IMR-90 (cell line): ENCODE data around the gene HCFC1R1. TPM values are rescaled to one million over a fixed set of nuclear protein-coding genes. Genes with fewer than 3 reads are reported as not detected.

Source experiments
- ATAC-seq: fragments of 200-7000 bp; cut with Tn5 transposase; 2 replicates; pipeline ENCODE4 v1.9.1; 2020; ENCODE audit warnings: low read depth, mild to moderate bottlenecking, moderate library complexity
- BruUV-seq: library from RNA; stranded (reverse); fragments of 400-500 nt; replicated peaks from 2 replicates; lab custom pipeline; 2021; lab: Mats Ljungman, UMichigan
- CTCF ChIA-PET: fragments of 300-600 bp; formaldehyde crosslinking; extraction: SDS; loops from one replicate; lab custom pipeline; 2021; ENCODE audit warnings: antibody characterized with exemption; lab: Yijun Ruan, JAX
- POLR2A ChIA-PET: fragments of 300-600 bp; sonication (Branson Sonifier 250); formaldehyde crosslinking; loops from one replicate; lab custom pipeline; 2022; ENCODE audit warnings: antibody characterized with exemption; ENCODE audit not compliant: unreplicated experiment; lab: Charles Lee
- DNase-seq: peaks from one replicate; pipeline ENCODE4 v3.0.0; 2013
- H2AFZ ChIP-seq: replicated peaks from 2 replicates; pipeline ENCODE3; 2013; ENCODE audit warnings: low read length, mild to moderate bottlenecking; ENCODE audit not compliant: poor library complexity
- H2AK5ac ChIP-seq: 2 replicates; pipeline ENCODE4 v1.6.1; 2013; ENCODE audit warnings: low read depth, low read length, inconsistent platforms
- H2AK9ac ChIP-seq: replicated peaks from 2 replicates; pipeline ENCODE3; 2013; ENCODE audit warnings: mild to moderate bottlenecking, low read depth, low read length, moderate library complexity; ENCODE audit not compliant: poor library complexity
- H2BK120ac ChIP-seq: 2 replicates; pipeline ENCODE4 v1.6.1; 2013; ENCODE audit warnings: low read depth, low read length, inconsistent platforms
- H2BK15ac ChIP-seq: 3 replicates; pipeline ENCODE4 v1.6.1; 2013; ENCODE audit warnings: low read depth, low read length, inconsistent platforms
- H2BK20ac ChIP-seq: 2 replicates; pipeline ENCODE4 v1.6.1; 2013; ENCODE audit warnings: low read depth, mild to moderate bottlenecking, inconsistent platforms, low read length, moderate library complexity
- H2BK5ac ChIP-seq: 2 replicates; pipeline ENCODE4 v1.6.1; 2013; ENCODE audit warnings: mild to moderate bottlenecking, low read depth, low read length, inconsistent platforms; ENCODE audit not compliant: poor library complexity, severe bottlenecking
- H3K14ac ChIP-seq: replicated peaks from 2 replicates; pipeline ENCODE4 v1.6.1; 2013; ENCODE audit warnings: low read depth, low read length, inconsistent platforms
- H3K18ac ChIP-seq: 2 replicates; pipeline ENCODE4 v1.6.1; 2013; ENCODE audit warnings: low read depth, low read length, control low read depth
- H3K23ac ChIP-seq: 2 replicates; pipeline ENCODE4 v1.6.1; 2013; ENCODE audit warnings: low read depth, low read length, inconsistent platforms
- H3K27ac ChIP-seq: 2 replicates; pipeline ENCODE4 v1.5.1; 2013; ENCODE audit warnings: mild to moderate bottlenecking, control low read depth, low read length; ENCODE audit not compliant: insufficient read depth
- H3K27me3 ChIP-seq: 2 replicates; pipeline ENCODE4 v1.6.1; 2013; ENCODE audit warnings: low read length; ENCODE audit not compliant: control insufficient read depth, insufficient read depth
- H3K36me3 ChIP-seq: 2 replicates; pipeline ENCODE4 v1.6.1; 2013; ENCODE audit warnings: low read length, mixed read lengths; ENCODE audit not compliant: control insufficient read depth, insufficient read depth
- H3K4ac ChIP-seq: 2 replicates; pipeline ENCODE4 v1.6.1; 2013; ENCODE audit warnings: low read depth, low read length, inconsistent platforms
- H3K4me1 ChIP-seq: 2 replicates; pipeline ENCODE4 v1.6.1; 2013; ENCODE audit warnings: low read length, mixed read lengths; ENCODE audit not compliant: control insufficient read depth, insufficient read depth
- H3K4me2 ChIP-seq: 2 replicates; pipeline ENCODE4 v1.6.1; 2013; ENCODE audit warnings: low read depth, mild to moderate bottlenecking, control low read depth, low read length, moderate library complexity
- H3K4me3 ChIP-seq: 2 replicates; pipeline ENCODE4 v1.5.1; 2013; ENCODE audit warnings: low read depth, mild to moderate bottlenecking, control low read depth, low read length, moderate library complexity; ENCODE audit not compliant: insufficient read depth
- H3K56ac ChIP-seq: 2 replicates; pipeline ENCODE4 v1.6.1; 2013; ENCODE audit warnings: low read length, inconsistent platforms; ENCODE audit not compliant: insufficient read depth; ENCODE audit errors: extremely low read depth
- H3K79me1 ChIP-seq, 2 experiments: 2 replicates each; pipeline ENCODE4 v1.6.1; 2013; ENCODE audit warnings: low read length in 2 of 2, inconsistent platforms in 1 of 2, low read depth in 1 of 2
- H3K9ac ChIP-seq: 2 replicates; pipeline ENCODE4 v1.6.1; 2013; ENCODE audit warnings: low read depth, low read length, control low read depth
- H3K9me1 ChIP-seq: 2 replicates; pipeline ENCODE4 v1.6.1; 2013; ENCODE audit warnings: low read length, inconsistent platforms; ENCODE audit not compliant: insufficient read depth
- H3K9me3 ChIP-seq: 2 replicates; pipeline ENCODE4 v1.6.1; 2013; ENCODE audit warnings: low read length; ENCODE audit not compliant: control insufficient read depth, insufficient read depth
- H4K20me1 ChIP-seq: 2 replicates; pipeline ENCODE4 v1.6.1; 2013; ENCODE audit warnings: low read length, inconsistent platforms; ENCODE audit not compliant: insufficient read depth
- H4K5ac ChIP-seq: 2 replicates; pipeline ENCODE4 v1.6.1; 2013; ENCODE audit warnings: mild to moderate bottlenecking, low read depth, low read length, control low read depth
- H4K8ac ChIP-seq, 2 experiments: 2 replicates each; pipeline ENCODE4 v1.6.1; 2013; ENCODE audit warnings: low read depth in 2 of 2, low read length in 2 of 2, control low read depth in 1 of 2, inconsistent platforms in 1 of 2
- H4K91ac ChIP-seq: 2 replicates; pipeline ENCODE4 v1.6.1; 2013; ENCODE audit warnings: low read depth, low read length, inconsistent platforms; ENCODE audit not compliant: insufficient read depth
- BHLHE40 ChIP-seq: fragments of 150-350 bp; IDR thresholded peaks from 2 replicates; pipeline ENCODE4 v1.6.1; 2016; ENCODE audit warnings: mild to moderate bottlenecking, low read depth, low read length
- CEBPB ChIP-seq: IDR thresholded peaks from 2 replicates; pipeline ENCODE4 v1.6.1; 2012; ENCODE audit warnings: low read depth, low read length, improper control_type of control experiment
- CHD1 ChIP-seq: IDR thresholded peaks from 2 replicates; pipeline ENCODE4 v1.6.1; 2012; ENCODE audit warnings: low read depth, low read length, improper control_type of control experiment
- FOS ChIP-seq: fragments of 150-350 bp; IDR thresholded peaks from 2 replicates; pipeline ENCODE4 v1.6.1; 2016; ENCODE audit warnings: low read depth, low read length
- MAFK ChIP-seq: IDR thresholded peaks from 2 replicates; pipeline ENCODE4 v1.6.1; 2012; ENCODE audit warnings: low read depth, low read length, improper control_type of control experiment
- MAZ ChIP-seq: IDR thresholded peaks from 2 replicates; pipeline ENCODE4 v1.6.1; 2012; ENCODE audit warnings: low read depth, mild to moderate bottlenecking, low read length, improper control_type of control experiment, moderate library complexity, borderline replicate concordance
- MXI1 ChIP-seq: IDR thresholded peaks from 2 replicates; pipeline ENCODE4 v1.6.1; 2012; ENCODE audit warnings: low read depth, mild to moderate bottlenecking, low read length, moderate library complexity, borderline replicate concordance
- NFE2L2 ChIP-seq: fragments of 150-350 bp; IDR thresholded peaks from 2 replicates; pipeline ENCODE4 v1.6.1; 2016; ENCODE audit warnings: low read depth, mild to moderate bottlenecking, low read length
- POLR2A ChIP-seq: IDR thresholded peaks from 2 replicates; pipeline ENCODE4 v1.6.1; 2012; ENCODE audit warnings: mild to moderate bottlenecking, low read depth, low read length
- RAD21 ChIP-seq: IDR thresholded peaks from 2 replicates; pipeline ENCODE4 v1.6.1; 2012; ENCODE audit warnings: low read length, improper control_type of control experiment
- RCOR1 ChIP-seq: IDR thresholded peaks from 2 replicates; pipeline ENCODE4 v1.6.1; 2012; ENCODE audit warnings: mild to moderate bottlenecking, low read length, improper control_type of control experiment; ENCODE audit not compliant: insufficient replicate concordance
- RFX5 ChIP-seq: IDR thresholded peaks from 2 replicates; pipeline ENCODE4 v1.8.0; 2012; ENCODE audit warnings: low read depth, mild to moderate bottlenecking, low read length, moderate library complexity
- SMC3 ChIP-seq: fragments of 150-350 bp; IDR thresholded peaks from 2 replicates; pipeline ENCODE4 v1.6.1; 2016; ENCODE audit warnings: low read depth, mild to moderate bottlenecking, antibody characterized with exemption, low read length, moderate library complexity
- USF2 ChIP-seq: fragments of 150-350 bp; IDR thresholded peaks from 2 replicates; pipeline ENCODE4 v1.6.1; 2017; ENCODE audit warnings: mild to moderate bottlenecking, antibody characterized with exemption, low read length, low read depth
- WGBS, 2 experiments: methylation state at CpG; one replicate each; pipeline versions ENCODE4 v1.1.5 to v1.1.7; 2013; ENCODE audit warnings: missing lambda C conversion rate in 2 of 2; ENCODE audit not compliant: insufficient read length in 1 of 2; ENCODE audit errors: extremely low coverage in 2 of 2; 5-methylcytosine and 5-hydroxymethylcytosine counted together
- dilution Hi-C: fragments of 300-500 bp; cut with HindIII; formaldehyde crosslinking; loops from one replicate; pipeline ENCODE4 v1.14.3; 2018; ENCODE audit warnings: low sequenced_read_pairs; ENCODE audit not compliant: unreplicated experiment
- in situ Hi-C: fragments of 300-500 bp; cut with MboI; formaldehyde crosslinking; loops from 3 replicates; pipeline ENCODE4 v1.14.3; 2019; ENCODE audit warnings: low sequenced_read_pairs, inconsistent platforms, mixed read lengths
- intact Hi-C: fragments of 100-400 bp; cut with micrococcal nuclease; formaldehyde crosslinking; loops from 2 replicates; pipeline ENCODE4 v1.10.0; 2022
- polyA plus RNA-seq, 3 experiments: library from polyadenylated mRNA; depleted of rRNA; stranded (reverse); fragments of >200 nt; gene quantifications; 2 replicates each; pipeline ENCODE4 v1.2.3, GENCODE V29; 2012; ENCODE audit warnings: low replicate concordance in 1 of 3
- total RNA-seq: library from RNA; depleted of rRNA; stranded (reverse); fragments of >200 nt; gene quantifications from 2 replicates; pipeline ENCODE4 v1.2.3, GENCODE V29; 2012
- TF ChIP-seq, protein P1 (sequence below): conservative IDR thresholded peaks from 2 replicates; pipeline ENCODE4 v1.5.1; 2012; ENCODE audit warnings: mild to moderate bottlenecking, low read depth, low read length, improper control_type of control experiment
- TF ChIP-seq, protein P2 (sequence below): fragments of 150-350 bp; IDR thresholded peaks from 2 replicates; pipeline ENCODE4 v1.6.1; 2016; ENCODE audit warnings: low read depth, mild to moderate bottlenecking, low read length, moderate library complexity, borderline replicate concordance

HCFC1R1 gene
- total and polyA plus RNA-seq, 2 of the 4 experiments (the other 2 are of a cell fraction) = 7.2 to 57.9 TPM

- 62% methylated on average over 4 of the region's 7 CpGs; no CpG with 5 or more reads in 1 of the 2 experiments for WGBS, 2 experiments
- H2BK15ac ChIP-seq = no peak overlapping the region
Observed at GRCh38 chr16:3071655-3072054, 47.9 kb upstream of the HCFC1R1 start.

More at GRCh38 chr16:3071655-3072054, 47.9 kb upstream of the HCFC1R1 start:
- Histone ChIP-seq H2BK20ac (no peak overlapping the region), H3K4me1 (no peaks in the 10 kb centered on the region), H4K5ac (no peak overlapping the region), H3K9me3 (no peaks in the 10 kb centered on the region), H3K56ac (no peak overlapping the region), H4K20me1 (no peaks in the 10 kb centered on the region), H3K9me1 (peaks cover 6% of the 10 kb centered on the region; the same call in 1 of the 2 replicates), H3K79me1 (peaks cover under 1% of the 10 kb centered on the region in 2 experiments; a peak in 1 of 4 replicates), H3K27ac (no peak overlapping the region), H3K18ac (no peak overlapping the region), H3K4ac (no peak overlapping the region), H3K27me3 (peaks cover 31% of the 10 kb centered on the region), H4K8ac (no peak overlapping the region), H2BK120ac (no peak overlapping the region), H2AK9ac (no peak overlapping the region), H3K23ac (no peak overlapping the region), H3K36me3 (no peaks in the 10 kb centered on the region), H3K9ac (no peak overlapping the region), H3K4me3 (no peak overlapping the region), H3K4me2 (no peak overlapping the region), H2BK5ac (no peak overlapping the region), H3K14ac (no peak overlapping the region), H2AFZ (no peak overlapping the region), H4K91ac (no peak overlapping the region), H2AK5ac (no peak overlapping the region)
- intact Hi-C loops = no loop called here
- no TSS peak for BruUV-seq
- no peak for DNase-seq
- TF ChIP-seq NFE2L2 (no peak), RFX5 (no peak), MAFK (no peak), CEBPB (no peak), RAD21 (no peak), FOS (no peak), USF2 (no peak), MAZ (no peak), BHLHE40 (no peak), RCOR1 (no peak), CHD1 (no peak), MXI1 (no peak), SMC3 (no peak), POLR2A (no peak)
- TF ChIP-seq, protein P1, sequence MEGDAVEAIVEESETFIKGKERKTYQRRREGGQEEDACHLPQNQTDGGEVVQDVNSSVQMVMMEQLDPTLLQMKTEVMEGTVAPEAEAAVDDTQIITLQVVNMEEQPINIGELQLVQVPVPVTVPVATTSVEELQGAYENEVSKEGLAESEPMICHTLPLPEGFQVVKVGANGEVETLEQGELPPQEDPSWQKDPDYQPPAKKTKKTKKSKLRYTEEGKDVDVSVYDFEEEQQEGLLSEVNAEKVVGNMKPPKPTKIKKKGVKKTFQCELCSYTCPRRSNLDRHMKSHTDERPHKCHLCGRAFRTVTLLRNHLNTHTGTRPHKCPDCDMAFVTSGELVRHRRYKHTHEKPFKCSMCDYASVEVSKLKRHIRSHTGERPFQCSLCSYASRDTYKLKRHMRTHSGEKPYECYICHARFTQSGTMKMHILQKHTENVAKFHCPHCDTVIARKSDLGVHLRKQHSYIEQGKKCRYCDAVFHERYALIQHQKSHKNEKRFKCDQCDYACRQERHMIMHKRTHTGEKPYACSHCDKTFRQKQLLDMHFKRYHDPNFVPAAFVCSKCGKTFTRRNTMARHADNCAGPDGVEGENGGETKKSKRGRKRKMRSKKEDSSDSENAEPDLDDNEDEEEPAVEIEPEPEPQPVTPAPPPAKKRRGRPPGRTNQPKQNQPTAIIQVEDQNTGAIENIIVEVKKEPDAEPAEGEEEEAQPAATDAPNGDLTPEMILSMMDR = no peak
- TF ChIP-seq, protein P2, sequence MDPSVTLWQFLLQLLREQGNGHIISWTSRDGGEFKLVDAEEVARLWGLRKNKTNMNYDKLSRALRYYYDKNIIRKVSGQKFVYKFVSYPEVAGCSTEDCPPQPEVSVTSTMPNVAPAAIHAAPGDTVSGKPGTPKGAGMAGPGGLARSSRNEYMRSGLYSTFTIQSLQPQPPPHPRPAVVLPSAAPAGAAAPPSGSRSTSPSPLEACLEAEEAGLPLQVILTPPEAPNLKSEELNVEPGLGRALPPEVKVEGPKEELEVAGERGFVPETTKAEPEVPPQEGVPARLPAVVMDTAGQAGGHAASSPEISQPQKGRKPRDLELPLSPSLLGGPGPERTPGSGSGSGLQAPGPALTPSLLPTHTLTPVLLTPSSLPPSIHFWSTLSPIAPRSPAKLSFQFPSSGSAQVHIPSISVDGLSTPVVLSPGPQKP = no peak
- in situ Hi-C loops = no loop called here
- ChIA-PET POLR2A (no interaction called here), CTCF (no interaction called here)
- dilution Hi-C loops = no loop called here
- ATAC-seq = no peak
